HG02884 (cell line): ENCODE measurements around the gene PPP2R5A.
"Not testable (repeated sequence)": the region's sequence is repeated elsewhere in the genome, so short reads cannot be mapped to it uniquely, and the experiment has no call there.

Experiments
- ATAC-seq: cut with Tn5 transposase; IDR thresholded peaks from one replicate; pipeline ENCODE4 v1.9.1; 2021; ENCODE audit warnings: mild to moderate bottlenecking, moderate library complexity; ENCODE audit not compliant: unreplicated experiment

Gene PPP2R5A

GRCh38 chr1:212294983-212295382, 9.8 kb downstream of the PPP2R5A start:
- ATAC-seq: no peak

GRCh38 chr1:212295579-212295978, 10.4 kb downstream of the PPP2R5A start:
- ATAC-seq: no peak

GRCh38 chr1:212297338-212297737, 12.1 kb downstream of the PPP2R5A start:
- no peak for ATAC-seq

GRCh38 chr1:212301580-212301979, 16.4 kb downstream of the PPP2R5A start:
- no peak for ATAC-seq

- no peak for ATAC-seq
These were observed 17.7 kb downstream of the PPP2R5A start for GRCh38 chr1:212302745-212303383.

- ATAC-seq: no peak
These were observed 20.1 kb downstream of the PPP2R5A start for GRCh38 chr1:212305342-212305741.

- not testable (repeated sequence) for ATAC-seq
These were observed 20.8 kb downstream of the PPP2R5A start for GRCh38 chr1:212305984-212306452.

- ATAC-seq: no peak
These were observed 24.8 kb downstream of the PPP2R5A start for GRCh38 chr1:212309967-212310366.

GRCh38 chr1:212310383-212310782, 25.2 kb downstream of the PPP2R5A start:
- no peak for ATAC-seq

GRCh38 chr1:212311836-212312497, 26.8 kb downstream of the PPP2R5A start:
- ATAC-seq: no peak

GRCh38 chr1:212313616-212314015, 28.4 kb downstream of the PPP2R5A start:
- ATAC-seq: no peak

- ATAC-seq: no peak
These were observed 30.0 kb downstream of the PPP2R5A start for GRCh38 chr1:212315184-212315583.

GRCh38 chr1:212315907-212316306, 30.7 kb downstream of the PPP2R5A start:
- ATAC-seq: no peak

GRCh38 chr1:212317916-212318315, 32.7 kb downstream of the PPP2R5A start:
- ATAC-seq: no peak

GRCh38 chr1:212321031-212321430, 35.8 kb downstream of the PPP2R5A start:
- ATAC-seq: not testable (repeated sequence)

GRCh38 chr1:212323066-212323465, 37.9 kb downstream of the PPP2R5A start:
- ATAC-seq: no peak

GRCh38 chr1:212326541-212326940, 41.3 kb downstream of the PPP2R5A start:
- ATAC-seq: no peak

- ATAC-seq: no peak
These were observed 43.0 kb downstream of the PPP2R5A start for GRCh38 chr1:212328248-212328647.

- ATAC-seq: no peak
These were observed 43.9 kb downstream of the PPP2R5A start for GRCh38 chr1:212329105-212329504.

GRCh38 chr1:212341090-212341489, 55.9 kb downstream of the PPP2R5A start:
- ATAC-seq: no peak

GRCh38 chr1:212344905-212345304, 59.7 kb downstream of the PPP2R5A start:
- ATAC-seq: no peak

- ATAC-seq: no peak
These were observed 61.4 kb downstream of the PPP2R5A start for GRCh38 chr1:212346601-212347000.
